ENCODE measurements around the gene MAML3. TPM values are rescaled to one million over a fixed set of nuclear protein-coding genes. Genes with fewer than 3 reads are reported as not detected.

MAML3 gene
- total RNA-seq, 4 donors from 2014 or later, result 18.2 to 42.7 (median 28.6) TPM

GRCh38 chr4:139853309-139853708, 300.7 kb downstream of the MAML3 start:
- Histone ChIP-seq H3K4me3 (no peak overlapping the region), H3K4me1 (no peaks in the 10 kb centered on the region), H3K36me3 (no peaks in the 10 kb centered on the region), H3K27ac (no peak overlapping the region), H3K27me3 (no peaks in the 10 kb centered on the region), H3K9me3 (no peaks in the 10 kb centered on the region)
- TF ChIP-seq CTCF (IDR thresholded peaks at IDR 0.05) (no peak), POLR2AphosphoS5 (IDR thresholded peaks at IDR 0.05) (no peak), POLR2A (IDR thresholded peaks at IDR 0.05) (no peak), EP300 (IDR thresholded peaks at IDR 0.05) (no peak)
- no peak for DNase-seq (ENCODE audit: low spot score in 2 of 2)

- Histone ChIP-seq H3K9me3 (no peaks in the 10 kb centered on the region), H3K27ac (no peak overlapping the region), H3K27me3 (no peaks in the 10 kb centered on the region), H3K36me3 (no peaks in the 10 kb centered on the region), H3K4me1 (no peaks in the 10 kb centered on the region), H3K4me3 (no peak overlapping the region)
- TF ChIP-seq POLR2A (IDR thresholded peaks at IDR 0.05), result no peak
- no peak for DNase-seq (ENCODE audit: low spot score in 2 of 2)
- WGBS, result 63% methylated on average over 4 of the region's 4 CpGs
These were observed 301.2 kb downstream of the MAML3 start for GRCh38 chr4:139852612-139853269.

- Histone ChIP-seq H3K36me3 (no peaks in the 10 kb centered on the region), H3K27me3 (no peaks in the 10 kb centered on the region), H3K4me3 (no peak overlapping the region), H3K9me3 (no peaks in the 10 kb centered on the region), H3K4me1 (no peaks in the 10 kb centered on the region), H3K27ac (no peak overlapping the region)
- no peak for TF ChIP-seq POLR2A (IDR thresholded peaks at IDR 0.05)
- no peak for TF ChIP-seq EP300 (IDR thresholded peaks at IDR 0.05)
- no peak for TF ChIP-seq POLR2AphosphoS5 (IDR thresholded peaks at IDR 0.05)
- no peak for TF ChIP-seq CTCF (IDR thresholded peaks at IDR 0.05)
- no peak for DNase-seq (ENCODE audit: low spot score in 2 of 2)
- 93% methylated on average over 4 of the region's 4 CpGs for WGBS
These were observed 302.3 kb downstream of the MAML3 start for GRCh38 chr4:139851639-139852038.

GRCh38 chr4:139851133-139851532, 302.9 kb downstream of the MAML3 start:
- WGBS, result 73% methylated on average over 2 of the region's 2 CpGs
- H3K27ac ChIP-seq, result no peak overlapping the region
- no peaks in the 10 kb centered on the region for H3K9me3 ChIP-seq

GRCh38 chr4:139849219-139849618, 304.8 kb downstream of the MAML3 start:
- Histone ChIP-seq H3K9me3 (no peaks in the 10 kb centered on the region), H3K27me3 (no peaks in the 10 kb centered on the region), H3K36me3 (no peaks in the 10 kb centered on the region), H3K27ac (no peak overlapping the region), H3K4me3 (no peak overlapping the region), H3K4me1 (no peaks in the 10 kb centered on the region)
- DNase-seq (ENCODE audit: low spot score in 2 of 2), result no peak
- 18% methylated on average over 3 of the region's 3 CpGs for whole genome bisulfite sequencing
- TF ChIP-seq POLR2AphosphoS5 (IDR thresholded peaks at IDR 0.05) (no peak), EP300 (IDR thresholded peaks at IDR 0.05) (no peak), POLR2A (IDR thresholded peaks at IDR 0.05) (no peak), CTCF (IDR thresholded peaks at IDR 0.05) (no peak)

More at GRCh38 chr4:139851133-139851532, 302.9 kb downstream of the MAML3 start:
- H3K27me3 ChIP-seq, result no peaks in the 10 kb centered on the region
- H3K36me3 ChIP-seq, result no peaks in the 10 kb centered on the region
- no peaks in the 10 kb centered on the region for H3K4me1 ChIP-seq
- no peak for DNase-seq (ENCODE audit: low spot score in 2 of 2)
- H3K4me3 ChIP-seq, result no peak overlapping the region
- no peak for TF ChIP-seq CTCF (IDR thresholded peaks at IDR 0.05)
- no peak for TF ChIP-seq EP300 (IDR thresholded peaks at IDR 0.05)
- no peak for TF ChIP-seq POLR2A (IDR thresholded peaks at IDR 0.05)
- no peak for TF ChIP-seq POLR2AphosphoS5 (IDR thresholded peaks at IDR 0.05)

GRCh38 chr4:139848028-139848427, 306.0 kb downstream of the MAML3 start:
- no peak for TF ChIP-seq CTCF (IDR thresholded peaks at IDR 0.05)
- no peaks in the 10 kb centered on the region for H3K9me3 ChIP-seq
- no peak overlapping the region for H3K27ac ChIP-seq
- WGBS, result 89% methylated on average over 5 of the region's 5 CpGs
- DNase-seq (ENCODE audit: low spot score in 2 of 2), result no peak
- H3K4me1 ChIP-seq, result no peaks in the 10 kb centered on the region
- H3K4me3 ChIP-seq, result no peak overlapping the region
- no peaks in the 10 kb centered on the region for H3K27me3 ChIP-seq
- H3K36me3 ChIP-seq, result no peaks in the 10 kb centered on the region

Data from suprapubic skin (tissue), 4 donors.